OCI-LY3 (cell line): ENCODE results near the gene KRTAP3-1.

Experiments
- H2AFZ ChIP-seq: fragments of 200-600, 300-600 bp; shearing (Covaris generic); 2 replicates; pipeline ENCODE4 v1.6.0; 2014; ENCODE audit warnings: antibody characterized with exemption, low read depth, low read length
- H3K27ac ChIP-seq: fragments of 200-600, 300-600 bp; sonication (generic); 2 replicates; pipeline ENCODE4 v1.5.1; 2014; ENCODE audit warnings: mild to moderate bottlenecking, low read length, moderate library complexity, mixed read lengths
- H3K27me3 ChIP-seq: fragments of 200-600, 300-600 bp; sonication (generic); 2 replicates; pipeline ENCODE4 v1.6.1; 2014; ENCODE audit warnings: low read depth, low read length, mixed read lengths
- H3K36me3 ChIP-seq: fragments of 200-600, 300-600 bp; sonication (generic); replicated peaks from 2 replicates; pipeline ENCODE3; 2014; ENCODE audit warnings: low read depth, low read length, mixed read lengths
- H3K4me1 ChIP-seq: fragments of 300-600, 200-600 bp; sonication (generic); 2 replicates; pipeline ENCODE4 v1.6.1; 2014; ENCODE audit warnings: low read length, mixed read lengths
- H3K4me2 ChIP-seq: fragments of 200-600, 300-600 bp; sonication (generic); 2 replicates; pipeline ENCODE4 v1.6.1; 2014; ENCODE audit warnings: low read length, mixed read lengths
- H3K4me3 ChIP-seq: fragments of 300-600, 200-600 bp; sonication (generic); 2 replicates; pipeline ENCODE4 v1.5.1; 2014; ENCODE audit warnings: antibody characterized with exemption, mild to moderate bottlenecking, low read length, moderate library complexity
- H3K79me2 ChIP-seq: fragments of 300-600, 200-600 bp; shearing (Covaris generic); 2 replicates; pipeline ENCODE4 v1.6.1; 2014; ENCODE audit warnings: mild to moderate bottlenecking, low read length, mixed read lengths
- H3K9ac ChIP-seq: fragments of 300-600, 200-600 bp; shearing (Covaris generic); 2 replicates; pipeline ENCODE4 v1.6.0; 2014; ENCODE audit warnings: mild to moderate bottlenecking, low read length, moderate library complexity
- H3K9me3 ChIP-seq: fragments of 200-600, 300-600 bp; shearing (Covaris generic); 2 replicates; pipeline ENCODE4 v1.6.1; 2014; ENCODE audit warnings: low read length, mixed read lengths; ENCODE audit not compliant: insufficient read depth
- H4K20me1 ChIP-seq: fragments of 200-600, 300-600 bp; sonication (generic); 2 replicates; pipeline ENCODE4 v1.6.1; 2016; ENCODE audit warnings: low read length, mixed read lengths; ENCODE audit not compliant: insufficient read depth
- EZH2phosphoT487 ChIP-seq: fragments of 200-600 bp; shearing (Covaris generic); IDR thresholded peaks from 2 replicates; pipeline ENCODE4 v1.6.1; 2018; ENCODE audit warnings: antibody characterized with exemption, mixed run types, low read depth
- TF ChIP-seq, protein P1 (sequence below): fragments of 200-600, 300-600 bp; sonication (generic); IDR thresholded peaks from 2 replicates; pipeline ENCODE4 v1.5.1; 2014; ENCODE audit warnings: antibody characterized with exemption, low read length, low read depth

Gene KRTAP3-1

DNA sequence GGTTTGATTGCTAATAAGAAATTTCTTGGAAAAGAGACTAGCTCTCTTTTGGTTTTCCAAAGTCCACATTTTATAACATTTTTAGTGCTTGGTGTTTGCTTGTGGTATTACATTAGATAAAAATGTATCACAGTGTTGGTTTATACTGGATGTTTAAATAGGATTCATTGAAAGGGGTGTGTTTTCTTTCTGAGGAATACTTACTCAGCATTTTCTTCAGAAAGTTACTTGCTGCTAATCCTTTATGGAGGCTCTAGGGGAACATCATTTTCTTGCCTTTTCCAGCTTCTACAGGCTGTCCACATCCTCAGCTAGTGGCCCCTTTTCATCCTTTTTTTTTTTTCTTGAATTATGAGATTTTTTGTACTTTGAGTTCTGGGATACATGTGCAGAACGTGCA lies 41.3 kb downstream of the KRTAP3-1 start:
- Histone ChIP-seq H3K36me3 (no peaks in the 10 kb centered on the region), H3K9ac (no peak overlapping the region), H3K9me3 (no peaks in the 10 kb centered on the region), H2AFZ (no peak overlapping the region), H3K79me2 (no peaks in the 10 kb centered on the region), H3K4me1 (no peaks in the 10 kb centered on the region), H3K4me3 (no peak overlapping the region), H3K27ac (no peak overlapping the region), H3K4me2 (no peak overlapping the region), H4K20me1 (no peaks in the 10 kb centered on the region), H3K27me3 (peaks cover 17% of the 10 kb centered on the region)
- no peak for TF ChIP-seq EZH2phosphoT487
- TF ChIP-seq, protein P1, sequence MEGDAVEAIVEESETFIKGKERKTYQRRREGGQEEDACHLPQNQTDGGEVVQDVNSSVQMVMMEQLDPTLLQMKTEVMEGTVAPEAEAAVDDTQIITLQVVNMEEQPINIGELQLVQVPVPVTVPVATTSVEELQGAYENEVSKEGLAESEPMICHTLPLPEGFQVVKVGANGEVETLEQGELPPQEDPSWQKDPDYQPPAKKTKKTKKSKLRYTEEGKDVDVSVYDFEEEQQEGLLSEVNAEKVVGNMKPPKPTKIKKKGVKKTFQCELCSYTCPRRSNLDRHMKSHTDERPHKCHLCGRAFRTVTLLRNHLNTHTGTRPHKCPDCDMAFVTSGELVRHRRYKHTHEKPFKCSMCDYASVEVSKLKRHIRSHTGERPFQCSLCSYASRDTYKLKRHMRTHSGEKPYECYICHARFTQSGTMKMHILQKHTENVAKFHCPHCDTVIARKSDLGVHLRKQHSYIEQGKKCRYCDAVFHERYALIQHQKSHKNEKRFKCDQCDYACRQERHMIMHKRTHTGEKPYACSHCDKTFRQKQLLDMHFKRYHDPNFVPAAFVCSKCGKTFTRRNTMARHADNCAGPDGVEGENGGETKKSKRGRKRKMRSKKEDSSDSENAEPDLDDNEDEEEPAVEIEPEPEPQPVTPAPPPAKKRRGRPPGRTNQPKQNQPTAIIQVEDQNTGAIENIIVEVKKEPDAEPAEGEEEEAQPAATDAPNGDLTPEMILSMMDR: no peak

DNA sequence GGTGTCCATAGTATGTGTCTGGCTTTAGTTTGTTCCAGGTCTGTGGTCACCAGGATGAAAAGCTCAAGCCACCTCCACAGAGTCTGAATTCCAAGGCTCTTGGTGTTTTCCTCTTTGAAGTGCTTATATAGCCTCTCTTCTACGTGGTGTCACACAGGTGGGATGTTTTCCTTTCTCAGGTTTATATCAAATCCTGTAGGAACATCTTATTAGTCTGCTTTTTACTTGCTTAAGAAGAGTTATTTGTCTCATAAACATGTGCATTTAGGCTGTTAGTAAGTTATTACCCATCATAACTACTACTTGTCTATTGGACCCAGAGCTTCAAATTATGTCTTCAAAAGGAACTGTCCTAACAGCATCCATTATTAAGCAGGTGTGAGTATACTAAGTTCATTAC lies 42.1 kb downstream of the KRTAP3-1 start, which contains the start of gene KRT39:
TSS of gene KRT39 (minus strand) at position 101 of the 400 bp plus-strand sequence. CDS start at position 9, 92 bp downstream.
- H2AFZ ChIP-seq: no peak within 1 kb of the TSS
- H3K4me3 ChIP-seq: no peak within 1 kb of the TSS
- TF ChIP-seq, protein P1: no peak
- no peak for TF ChIP-seq EZH2phosphoT487

DNA sequence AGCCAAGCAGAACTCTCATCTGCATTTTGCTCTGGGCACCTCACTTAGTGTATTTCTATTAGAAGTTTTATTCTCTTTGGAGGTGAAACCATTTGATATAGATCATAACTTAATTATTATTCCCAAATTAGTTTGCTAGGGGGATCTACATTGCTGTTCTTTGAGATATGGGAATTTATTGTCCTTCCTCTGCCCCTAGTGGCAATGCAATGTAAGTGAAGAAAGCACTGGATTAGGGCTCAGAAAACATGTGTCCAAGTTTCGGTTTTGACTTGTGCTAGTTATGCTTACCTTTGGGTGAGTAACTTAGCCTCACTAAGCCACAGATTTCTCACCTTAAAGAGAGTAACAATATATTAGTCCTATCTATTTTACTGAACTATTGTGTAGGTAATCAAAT lies 45.1 kb downstream of the KRTAP3-1 start:
- H2AFZ ChIP-seq: no peak overlapping the region
- no peak overlapping the region for H3K4me2 ChIP-seq

More for the DNA sequence above, 42.1 kb downstream of the KRTAP3-1 start, which contains the start of gene KRT39:
- no peaks in the 10 kb centered on the region for H3K79me2 ChIP-seq
- no peaks in the 10 kb centered on the region for H3K9me3 ChIP-seq
- no peak within 1 kb of the TSS for H3K4me2 ChIP-seq
- H3K9ac ChIP-seq: no peak within 1 kb of the TSS
- no peaks in the 10 kb centered on the region for H4K20me1 ChIP-seq
- H3K4me1 ChIP-seq: no peaks in the 10 kb centered on the region
- no peaks in the 10 kb centered on the region for H3K36me3 ChIP-seq
- H3K27me3 ChIP-seq: peaks cover 10% of the 10 kb centered on the region; the same call in 1 of the 2 replicates
- no peak within 1 kb of the TSS for H3K27ac ChIP-seq

DNA sequence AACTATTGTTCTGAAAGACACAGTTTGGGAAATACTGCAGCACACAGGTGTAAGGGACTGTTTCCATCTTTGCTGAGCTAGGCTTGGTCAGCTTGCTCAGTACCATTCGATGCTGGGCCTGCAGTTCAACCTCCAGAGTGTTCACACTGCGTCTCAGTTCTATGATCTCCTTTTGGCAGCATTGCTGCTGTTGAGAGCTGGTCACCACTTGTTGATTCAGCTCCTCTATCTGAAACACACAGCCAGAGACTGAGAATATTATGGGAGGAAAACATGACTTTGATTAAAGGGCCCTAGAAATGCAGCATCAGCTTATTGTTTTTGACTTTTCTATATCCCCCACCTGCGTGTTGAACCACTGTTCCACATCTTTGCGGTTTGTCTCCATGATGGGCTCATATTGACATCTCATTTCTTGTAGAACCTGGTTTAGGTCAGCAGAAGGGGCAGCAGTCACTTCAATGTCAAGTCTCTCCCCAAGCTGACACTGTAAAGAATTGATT lies 46.8 kb downstream of the KRTAP3-1 start:
- H2AFZ ChIP-seq: no peak overlapping the region

More for the DNA sequence above, 45.1 kb downstream of the KRTAP3-1 start:
- no peak overlapping the region for H3K4me3 ChIP-seq
- no peaks in the 10 kb centered on the region for H3K36me3 ChIP-seq
- H3K9me3 ChIP-seq: no peaks in the 10 kb centered on the region
- no peaks in the 10 kb centered on the region for H3K79me2 ChIP-seq
- H3K27me3 ChIP-seq: peaks cover 18% of the 10 kb centered on the region; the same call in 1 of the 2 replicates
- no peak overlapping the region for H3K27ac ChIP-seq
- H3K4me1 ChIP-seq: no peaks in the 10 kb centered on the region
- no peak overlapping the region for H3K9ac ChIP-seq
- no peaks in the 10 kb centered on the region for H4K20me1 ChIP-seq
- TF ChIP-seq EZH2phosphoT487: no peak
- TF ChIP-seq, protein P1: peak; percentile 59

More for the DNA sequence above, 46.8 kb downstream of the KRTAP3-1 start:
- Histone ChIP-seq H3K27me3 (peaks cover 23% of the 10 kb centered on the region; the same call in 1 of the 2 replicates), H3K9me3 (no peaks in the 10 kb centered on the region), H3K4me2 (no peak overlapping the region), H3K9ac (no peak overlapping the region), H3K79me2 (no peaks in the 10 kb centered on the region), H4K20me1 (no peaks in the 10 kb centered on the region), H3K4me3 (no peak overlapping the region), H3K36me3 (no peaks in the 10 kb centered on the region), H3K4me1 (no peaks in the 10 kb centered on the region), H3K27ac (no peak overlapping the region)
- no peak for TF ChIP-seq EZH2phosphoT487
- TF ChIP-seq, protein P1: no peak
